KMS-11 (cell line): ENCODE measurements around the gene PRELID3B.
"Not testable (repeated sequence)": the region's sequence is repeated elsewhere in the genome, so short reads cannot be mapped to it uniquely, and the experiment has no call there.

ENCODE experiments used
- H2AFZ ChIP-seq: fragments of 200-600 bp; sonication (generic); 2 replicates; pipeline ENCODE4 v1.6.1; 2016; ENCODE audit warnings: antibody characterized with exemption, mixed run types, low read depth
- H3K27ac ChIP-seq: fragments of 200-600 bp; sonication (generic); 2 replicates; pipeline ENCODE4 v1.6.1; 2016; ENCODE audit warnings: mild to moderate bottlenecking, mixed run types
- H3K27me3 ChIP-seq: fragments of 200-600 bp; sonication (generic); 2 replicates; pipeline ENCODE4 v1.6.1; 2017; ENCODE audit warnings: mild to moderate bottlenecking, low read depth, mixed run types, moderate library complexity; ENCODE audit not compliant: insufficient read depth
- H3K36me3 ChIP-seq: fragments of 200-600 bp; sonication (generic); 2 replicates; pipeline ENCODE4 v1.6.1; 2017; ENCODE audit warnings: mild to moderate bottlenecking, mixed run types; ENCODE audit not compliant: insufficient read depth
- H3K4me1 ChIP-seq: fragments of 200-600 bp; sonication (generic); 2 replicates; pipeline ENCODE4 v1.6.1; 2016; ENCODE audit warnings: mild to moderate bottlenecking, low read depth, mixed run types; ENCODE audit not compliant: poor library complexity, severe bottlenecking
- H3K4me2 ChIP-seq: fragments of 200-600 bp; sonication (generic); 2 replicates; pipeline ENCODE4 v1.7.0; 2016; ENCODE audit warnings: mild to moderate bottlenecking, mixed run types
- H3K4me3 ChIP-seq: fragments of 200-600 bp; sonication (generic); IDR thresholded peaks from 2 replicates; pipeline ENCODE4 v1.6.1; 2017; ENCODE audit warnings: low read depth, low read length, mixed read lengths; ENCODE audit not compliant: insufficient read depth
- H3K79me2 ChIP-seq: fragments of 200-600 bp; sonication (generic); 2 replicates; pipeline ENCODE4 v1.6.1; 2016; ENCODE audit warnings: low read depth, mixed run types; ENCODE audit not compliant: insufficient read depth
- H3K9ac ChIP-seq: fragments of 200-600 bp; sonication (generic); 2 replicates; pipeline ENCODE4 v1.6.1; 2016; ENCODE audit warnings: mild to moderate bottlenecking, mixed run types
- H4K20me1 ChIP-seq: fragments of 200-600 bp; sonication (generic); 2 replicates; pipeline ENCODE4 v1.6.1; 2016; ENCODE audit warnings: mild to moderate bottlenecking, mixed run types; ENCODE audit not compliant: insufficient read depth
- CTCF ChIP-seq: fragments of 200-600 bp; sonication (generic); conservative IDR thresholded peaks from 2 replicates; pipeline ENCODE4 v1.6.1; 2017; ENCODE audit warnings: low read depth, mild to moderate bottlenecking, antibody characterized with exemption, low read length, moderate library complexity, mixed read lengths

The PRELID3B gene

GRCh38 chr20:59044796-59045195 lies 2.2 kb upstream of the PRELID3B start:
- Histone ChIP-seq H3K27ac (no peak overlapping the region), H3K36me3 (no peaks in the 10 kb centered on the region), H3K79me2 (peaks cover 28% of the 10 kb centered on the region), H3K4me2 (no peak overlapping the region), H3K4me1 (peaks cover 27% of the 10 kb centered on the region), H3K4me3 (no peak overlapping the region), H3K27me3 (no peaks in the 10 kb centered on the region), H4K20me1 (no peaks in the 10 kb centered on the region), H2AFZ (no peak overlapping the region), H3K9ac (no peak overlapping the region)
- TF ChIP-seq CTCF, result no peak

DNA sequence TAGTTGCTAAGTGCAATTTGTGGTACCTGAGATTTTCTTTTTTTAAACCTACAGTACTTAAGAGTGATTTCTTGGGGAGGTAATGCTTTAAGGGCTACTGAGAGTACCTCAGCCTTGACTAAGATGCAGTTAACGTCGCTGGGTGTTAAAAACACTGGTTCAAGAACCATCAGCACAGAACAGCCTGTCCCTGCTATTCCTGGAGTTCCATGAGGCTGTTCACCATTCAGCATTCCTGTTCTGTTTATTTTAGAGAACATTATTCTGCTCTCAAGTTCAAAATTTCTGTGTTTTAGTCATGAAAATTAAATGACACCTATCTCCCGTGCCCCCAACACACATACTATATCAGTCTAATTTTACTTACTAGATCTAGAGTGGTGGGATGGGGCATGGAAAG lies 1.7 kb upstream of the PRELID3B start:
- Histone ChIP-seq H2AFZ (no peak overlapping the region), H3K4me3 (no peak overlapping the region), H3K36me3 (no peaks in the 10 kb centered on the region), H3K9ac (no peak overlapping the region), H3K27me3 (no peaks in the 10 kb centered on the region), H3K79me2 (peaks cover 33% of the 10 kb centered on the region), H3K4me1 (peaks cover 32% of the 10 kb centered on the region), H3K27ac (no peak overlapping the region), H4K20me1 (no peaks in the 10 kb centered on the region), H3K4me2 (no peak overlapping the region)
- TF ChIP-seq CTCF, result no peak

DNA sequence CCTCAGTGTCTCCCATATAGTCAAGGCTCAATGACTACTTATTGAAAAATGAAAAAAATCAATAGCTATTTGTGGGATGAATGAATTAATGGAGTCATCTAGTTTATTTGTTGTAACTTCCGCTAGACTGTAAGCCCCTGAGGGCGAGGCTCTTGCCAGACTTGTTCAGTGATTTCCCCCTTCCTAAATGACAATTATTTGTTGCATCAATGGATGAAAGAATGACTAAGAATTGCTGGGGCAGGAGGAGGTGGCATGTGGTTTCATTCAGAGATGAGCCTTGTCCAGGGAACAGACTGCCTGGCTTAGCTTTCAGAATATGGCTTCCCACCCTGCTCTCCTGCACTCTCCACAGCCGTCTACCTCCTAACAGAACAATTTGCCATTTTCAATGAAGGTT lies 1.1 kb upstream of the PRELID3B start:
- Histone ChIP-seq H3K27me3 (no peaks in the 10 kb centered on the region), H4K20me1 (no peaks in the 10 kb centered on the region), H3K27ac (no peak overlapping the region), H3K79me2 (peaks cover 39% of the 10 kb centered on the region), H3K36me3 (no peaks in the 10 kb centered on the region), H3K4me1 (peaks cover 37% of the 10 kb centered on the region), H2AFZ (peak overlapping the region; percentile 90; the same call in 1 of the 2 replicates), H3K4me3 (no peak overlapping the region), H3K9ac (no peak overlapping the region), H3K4me2 (0 out of 2 replicates have a peak overlapping the region, but pooled peaks have one; percentile 46)
- TF ChIP-seq CTCF, result no peak

GRCh38 chr20:59042796-59043631 lies 428 bp upstream of the PRELID3B start:
- Histone ChIP-seq H3K4me3 (no peak overlapping the region), H3K27ac (peak overlapping the region; percentile 64), H4K20me1 (no peaks in the 10 kb centered on the region), H3K4me1 (peaks cover 39% of the 10 kb centered on the region), H3K79me2 (peaks cover 46% of the 10 kb centered on the region), H3K4me2 (peak overlapping the region; percentile 63; the same call in 1 of the 2 replicates), H3K9ac (peak overlapping the region; percentile 77; the same call in 1 of the 2 replicates), H3K27me3 (no peaks in the 10 kb centered on the region), H3K36me3 (peaks cover 5% of the 10 kb centered on the region; the same call in 1 of the 2 replicates), H2AFZ (peak overlapping the region; percentile 90)
- no peak for TF ChIP-seq CTCF

- H3K36me3 ChIP-seq, result peaks cover 18% of the 10 kb centered on the region; the same call in 1 of the 2 replicates
- H3K4me2 ChIP-seq, result peak overlapping the region; percentile 63
- not testable (repeated sequence) for H4K20me1 ChIP-seq, H3K4me3 ChIP-seq, H3K27ac ChIP-seq, H3K27me3 ChIP-seq, H2AFZ ChIP-seq, H3K9ac ChIP-seq
- H3K79me2 ChIP-seq, result peaks cover 61% of the 10 kb centered on the region
- peaks cover 39% of the 10 kb centered on the region for H3K4me1 ChIP-seq
These were observed 1.1 kb downstream of the PRELID3B start for GRCh38 chr20:59041487-59041886.
